GM12872 (cell line): Measurements from ENCODE around the gene ARL13A.

Experiments used
- TF ChIP-seq, protein P1 (sequence below): IDR thresholded peaks from 3 replicates; pipeline ENCODE4 v1.5.1; 2011; ENCODE audit warnings: low read depth, mild to moderate bottlenecking, low read length, moderate library complexity; ENCODE audit not compliant: insufficient read depth

The ARL13A gene

DNA sequence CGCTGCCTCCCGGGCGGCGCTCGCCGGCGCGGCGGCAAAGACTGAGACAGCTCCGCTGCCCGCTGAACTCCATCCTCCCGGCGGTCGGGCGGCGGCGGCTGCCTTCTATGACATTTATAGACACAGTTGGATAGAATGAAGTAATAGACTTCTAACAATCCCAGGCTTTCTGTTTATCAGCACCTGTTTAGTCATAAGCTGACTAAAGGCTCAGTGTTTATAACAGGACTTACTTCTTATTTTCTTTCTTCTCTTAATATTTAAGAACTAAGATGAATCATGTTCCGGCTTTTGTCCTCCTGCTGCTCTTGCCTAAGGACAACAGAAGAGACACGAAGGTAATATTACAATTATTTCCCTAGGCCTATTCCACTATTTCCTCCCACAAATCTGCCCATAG, 3.9 kb downstream of the ARL13A start:
- TF ChIP-seq, protein P1, sequence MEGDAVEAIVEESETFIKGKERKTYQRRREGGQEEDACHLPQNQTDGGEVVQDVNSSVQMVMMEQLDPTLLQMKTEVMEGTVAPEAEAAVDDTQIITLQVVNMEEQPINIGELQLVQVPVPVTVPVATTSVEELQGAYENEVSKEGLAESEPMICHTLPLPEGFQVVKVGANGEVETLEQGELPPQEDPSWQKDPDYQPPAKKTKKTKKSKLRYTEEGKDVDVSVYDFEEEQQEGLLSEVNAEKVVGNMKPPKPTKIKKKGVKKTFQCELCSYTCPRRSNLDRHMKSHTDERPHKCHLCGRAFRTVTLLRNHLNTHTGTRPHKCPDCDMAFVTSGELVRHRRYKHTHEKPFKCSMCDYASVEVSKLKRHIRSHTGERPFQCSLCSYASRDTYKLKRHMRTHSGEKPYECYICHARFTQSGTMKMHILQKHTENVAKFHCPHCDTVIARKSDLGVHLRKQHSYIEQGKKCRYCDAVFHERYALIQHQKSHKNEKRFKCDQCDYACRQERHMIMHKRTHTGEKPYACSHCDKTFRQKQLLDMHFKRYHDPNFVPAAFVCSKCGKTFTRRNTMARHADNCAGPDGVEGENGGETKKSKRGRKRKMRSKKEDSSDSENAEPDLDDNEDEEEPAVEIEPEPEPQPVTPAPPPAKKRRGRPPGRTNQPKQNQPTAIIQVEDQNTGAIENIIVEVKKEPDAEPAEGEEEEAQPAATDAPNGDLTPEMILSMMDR: no peak

DNA sequence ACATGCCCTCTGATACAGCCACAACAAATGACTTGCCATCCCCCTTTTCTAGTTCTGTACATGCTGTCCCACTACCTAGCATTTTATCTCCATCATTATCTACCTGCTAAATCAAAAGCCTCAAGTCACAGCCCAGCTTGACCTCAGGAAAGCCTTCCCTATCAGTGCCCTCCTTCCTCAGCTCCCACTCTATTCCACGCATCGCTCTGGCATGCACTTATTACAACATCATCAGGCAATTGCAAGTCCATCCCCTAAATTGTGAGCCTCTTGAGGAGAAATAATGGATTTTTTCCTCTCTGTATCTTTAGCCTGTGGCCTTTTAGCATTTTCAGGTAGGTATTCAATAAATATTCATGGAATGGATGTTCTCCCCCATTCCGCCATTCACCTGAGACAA, 5.7 kb downstream of the ARL13A start:
- TF ChIP-seq, protein P1: no peak

DNA sequence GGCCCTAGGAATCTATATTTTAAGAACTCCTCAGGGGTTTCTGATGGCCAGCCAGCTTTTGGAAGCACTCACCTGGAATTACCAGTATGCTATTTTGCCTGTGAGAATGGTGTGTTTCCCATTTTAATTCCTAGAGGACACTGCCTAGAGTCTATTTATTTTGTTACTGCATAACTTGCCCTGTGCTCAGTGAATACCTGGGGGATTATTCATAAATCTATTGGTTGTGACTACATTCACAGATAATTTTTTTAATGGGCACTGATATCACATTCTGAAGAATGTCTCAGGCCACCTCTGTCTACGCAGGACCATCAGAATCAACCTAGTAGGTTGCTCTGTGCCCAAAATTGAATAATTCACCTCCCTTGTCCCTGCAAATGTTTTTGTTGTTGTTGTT, 6.7 kb downstream of the ARL13A start:
- TF ChIP-seq, protein P1: no peak

DNA sequence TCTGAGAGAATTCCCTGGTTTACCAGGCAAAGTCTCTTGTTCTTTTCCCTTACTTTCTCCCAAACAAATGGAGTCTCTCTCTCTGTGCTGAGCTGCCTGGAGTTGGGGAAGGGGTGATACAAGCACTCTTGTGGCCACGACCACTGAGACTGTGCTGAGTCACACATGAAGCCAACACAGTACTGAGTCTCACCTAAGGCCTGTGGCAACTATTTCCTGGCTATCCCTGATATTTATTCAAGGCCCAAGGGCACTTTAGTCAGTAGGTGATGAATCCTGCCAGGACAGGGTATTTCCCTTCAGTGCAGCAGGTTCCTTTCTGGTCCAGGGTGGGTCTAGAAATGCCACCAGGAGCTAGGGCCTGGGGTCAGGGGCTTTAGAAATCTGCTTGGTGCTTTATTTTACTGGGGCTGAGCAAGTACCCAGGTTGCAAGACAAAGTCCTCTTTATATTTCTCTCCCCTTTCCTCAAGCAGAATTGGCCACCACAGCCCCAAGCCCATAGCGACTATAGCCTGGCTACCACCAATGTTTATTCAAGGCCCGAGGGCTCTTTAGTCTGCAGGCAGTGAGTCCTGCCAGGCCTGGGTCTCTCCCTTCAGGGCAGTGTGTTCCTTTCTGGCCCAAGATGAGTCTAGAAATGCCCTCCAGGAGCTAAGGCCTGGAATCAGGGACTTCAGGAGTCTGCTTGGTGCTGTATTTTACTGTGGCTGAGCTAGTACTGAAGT, 10.5 kb downstream of the ARL13A start:
- TF ChIP-seq, protein P1: no peak

DNA sequence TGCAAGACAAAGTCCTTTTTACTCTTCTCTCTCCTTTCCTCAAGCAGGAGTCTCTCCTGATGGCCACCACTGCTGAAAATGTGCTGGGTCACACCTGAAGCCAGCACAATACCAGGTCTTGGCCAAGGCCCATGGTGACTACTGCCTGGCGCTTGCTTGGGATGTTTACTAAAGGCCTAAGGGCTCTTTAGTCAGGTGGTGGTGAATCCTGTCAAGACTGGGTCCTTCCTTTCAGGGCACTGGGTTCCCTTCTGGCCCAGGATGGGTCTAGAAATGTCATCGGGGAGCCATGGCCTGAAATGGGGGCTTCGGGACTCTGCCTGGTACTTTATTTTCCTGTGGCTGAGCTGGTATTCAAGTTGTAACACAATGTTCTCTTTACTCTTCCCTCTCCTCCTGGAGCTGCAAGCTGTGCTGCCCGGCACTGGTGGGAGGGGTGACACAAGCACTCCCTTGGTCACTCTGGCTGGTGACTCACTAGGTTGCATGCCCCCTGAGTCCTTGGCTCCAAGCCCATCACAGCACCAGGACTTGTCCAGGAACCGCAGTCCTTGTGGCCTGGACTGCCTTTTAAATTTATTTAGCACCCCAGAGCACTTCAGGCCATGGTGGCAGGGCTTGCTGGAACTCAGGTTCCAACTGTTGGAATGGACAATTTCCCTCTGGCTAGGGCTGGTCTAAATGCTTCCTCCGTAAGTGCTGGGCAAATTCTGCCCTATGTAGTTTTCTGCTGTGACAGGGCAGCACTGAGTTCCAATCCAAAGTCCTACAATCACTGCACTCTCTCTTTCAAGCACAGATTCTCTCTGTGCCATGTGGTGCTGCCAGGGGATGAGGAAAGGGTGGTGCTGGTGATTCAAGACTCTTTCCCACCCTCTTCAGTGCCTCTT, 11.3 kb downstream of the ARL13A start:
- TF ChIP-seq, protein P1: no peak

DNA sequence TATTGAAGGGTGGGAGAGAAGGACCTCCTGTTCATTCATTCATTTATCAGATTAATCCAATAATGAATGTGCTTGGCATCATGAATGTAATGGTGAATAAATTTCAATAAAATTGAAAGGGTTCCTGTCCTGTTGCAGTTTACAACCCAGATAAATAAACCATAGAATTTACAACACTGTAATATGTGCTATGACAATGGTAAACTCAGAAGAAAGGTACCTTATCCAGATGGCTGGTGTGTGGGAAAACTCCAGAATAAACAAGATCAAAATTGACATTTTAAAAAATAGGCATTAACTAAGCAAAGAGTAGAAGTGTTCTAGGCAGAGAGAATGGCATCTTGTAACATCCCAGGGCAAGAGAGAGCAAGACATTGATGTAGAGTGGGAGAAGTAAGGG, 15.3 kb downstream of the ARL13A start:
- TF ChIP-seq, protein P1: no peak

DNA sequence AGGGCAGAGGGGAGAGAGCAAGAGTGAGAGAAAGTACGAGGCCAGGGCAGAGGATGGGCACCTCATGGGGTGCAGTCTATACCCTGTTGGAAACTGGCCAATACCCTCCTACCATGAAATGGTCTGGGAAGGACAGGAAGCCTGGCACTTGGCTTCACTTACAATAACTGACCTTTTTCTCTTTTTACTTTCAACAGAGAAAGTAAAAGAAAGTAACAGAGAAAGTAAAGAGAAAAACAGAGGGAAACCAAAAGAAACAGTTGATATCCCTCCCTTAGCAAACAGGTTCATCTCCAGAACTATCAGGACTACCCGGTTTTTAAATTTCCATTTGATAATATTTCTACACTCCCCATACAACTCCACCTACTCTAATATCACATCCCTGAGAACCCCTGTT, 20.6 kb downstream of the ARL13A start:
- TF ChIP-seq, protein P1: no peak
